OCI-LY1 (cell line): ENCODE measurements around the gene TOP3B.

Experiments used
- H2AFZ ChIP-seq: fragments of 200-600 bp; sonication (generic), shearing (Covaris generic); 2 replicates; pipeline ENCODE4 v1.6.0; 2014; ENCODE audit warnings: antibody characterized with exemption, mild to moderate bottlenecking, low read length
- H3F3A ChIP-seq: fragments of 200-600 bp; sonication (generic), shearing (Covaris generic); 2 replicates; pipeline ENCODE4 v1.6.0; 2014; ENCODE audit warnings: mild to moderate bottlenecking, antibody characterized with exemption, low read length, moderate library complexity; ENCODE audit not compliant: insufficient read depth
- H3K27ac ChIP-seq: fragments of 200-600 bp; sonication (generic); 2 replicates; pipeline ENCODE4 v1.5.1; 2014; ENCODE audit warnings: low read length, mixed run types, mild to moderate bottlenecking, low read depth; ENCODE audit not compliant: poor library complexity, severe bottlenecking
- H3K27me3 ChIP-seq: fragments of 200-600 bp; sonication (generic); 2 replicates; pipeline ENCODE4 v1.6.0; 2014; ENCODE audit warnings: antibody characterized with exemption, mild to moderate bottlenecking, low read length, moderate library complexity; ENCODE audit not compliant: insufficient read depth
- H3K36me3 ChIP-seq: fragments of 200-600 bp; sonication (generic); 2 replicates; pipeline ENCODE4 v1.6.1; 2014; ENCODE audit warnings: mild to moderate bottlenecking, antibody characterized with exemption, low read length, moderate library complexity, mixed read lengths; ENCODE audit not compliant: insufficient read depth
- H3K4me1 ChIP-seq: fragments of 200-600 bp; sonication (generic); 2 replicates; pipeline ENCODE4 v1.5.1; 2014; ENCODE audit warnings: mild to moderate bottlenecking, low read length, moderate library complexity; ENCODE audit not compliant: insufficient read depth, severe bottlenecking
- H3K4me2 ChIP-seq: fragments of 200-600 bp; sonication (generic), shearing (Covaris generic); 2 replicates; pipeline ENCODE4 v1.6.1; 2014; ENCODE audit warnings: low read length
- H3K4me3 ChIP-seq: fragments of 200-600 bp; sonication (generic); 2 replicates; pipeline ENCODE4 v1.5.1; 2014; ENCODE audit warnings: low read length, low read depth, mild to moderate bottlenecking, mixed read lengths; ENCODE audit not compliant: poor library complexity, severe bottlenecking
- H3K79me2 ChIP-seq: fragments of 200-600 bp; shearing (Covaris generic); 2 replicates; pipeline ENCODE4 v1.6.1; 2016; ENCODE audit warnings: mixed run types, low read length, mixed read lengths; ENCODE audit not compliant: insufficient read depth
- H3K9ac ChIP-seq: fragments of 200-600 bp; sonication (generic), shearing (Covaris generic); 2 replicates; pipeline ENCODE4 v1.6.1; 2014; ENCODE audit warnings: mild to moderate bottlenecking, low read length, mixed read lengths
- H3K9me2 ChIP-seq: fragments of 200-600 bp; sonication (generic), shearing (Covaris generic); 2 replicates; pipeline ENCODE4 v1.6.1; 2014; ENCODE audit warnings: low read depth, mild to moderate bottlenecking, low read length, mixed read lengths
- H3K9me3 ChIP-seq: fragments of 200-600 bp; shearing (Covaris generic); 2 replicates; pipeline ENCODE4 v1.6.1; 2014; ENCODE audit warnings: low read length, mixed read lengths
- H4K20me1 ChIP-seq: fragments of 200-600 bp; sonication (generic), shearing (Covaris generic); 2 replicates; pipeline ENCODE4 v1.6.0; 2016; ENCODE audit warnings: mild to moderate bottlenecking, low read length; ENCODE audit not compliant: insufficient read depth
- EZH2 ChIP-seq: fragments of 200-600 bp; sonication (generic), shearing (Covaris generic); IDR thresholded peaks from 2 replicates; pipeline ENCODE4 v1.8.0; 2017; ENCODE audit warnings: borderline replicate concordance, mixed run types, mild to moderate bottlenecking, antibody characterized with exemption, low read length, moderate library complexity, mixed read lengths
- TF ChIP-seq, protein P1 (sequence below): fragments of 200-600 bp; sonication (generic), shearing (Covaris generic); IDR thresholded peaks from 2 replicates; pipeline ENCODE4 v1.5.1; 2017; ENCODE audit warnings: mild to moderate bottlenecking, antibody characterized with exemption, low read length, moderate library complexity, mixed read lengths

TOP3B gene

DNA sequence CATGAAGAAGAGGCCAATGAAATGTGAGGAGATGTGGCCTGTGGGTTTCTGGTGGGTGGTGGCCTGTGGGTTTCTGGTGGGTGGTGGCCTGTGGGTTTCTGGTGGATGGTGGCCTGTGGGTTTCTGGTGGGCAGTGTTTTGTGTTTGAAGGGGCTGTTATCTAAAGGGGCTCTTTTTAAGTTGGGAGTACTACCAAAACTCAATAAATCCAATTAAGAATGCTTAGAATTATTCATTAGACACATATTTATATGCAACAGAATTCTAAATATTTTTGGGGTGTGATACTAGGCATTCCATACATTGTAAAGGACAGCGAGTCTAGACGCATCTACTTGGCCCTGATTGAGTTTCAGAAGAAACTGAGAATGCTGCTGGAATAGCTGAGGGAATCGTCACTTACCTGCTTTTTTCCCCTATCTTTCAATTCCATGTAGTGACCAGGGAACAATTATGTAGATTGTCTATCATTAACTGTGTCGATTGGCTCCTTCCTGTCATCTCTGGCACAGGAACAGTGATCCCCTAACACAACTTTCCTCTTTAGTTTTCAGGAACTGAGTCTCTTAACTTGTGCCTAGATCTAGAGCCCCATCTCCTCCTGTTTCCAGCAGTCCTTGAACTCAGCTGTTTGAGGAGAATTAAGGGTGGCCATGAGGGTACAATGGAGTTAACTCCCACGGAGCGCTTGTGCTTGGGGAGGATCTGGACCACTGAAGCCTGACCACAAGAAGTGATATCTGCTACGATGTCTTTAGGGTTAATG is 37.3 kb upstream of the TOP3B start:
- Histone ChIP-seq H3K79me2 (no peaks in the 10 kb centered on the region), H3K9me2 (no peaks in the 10 kb centered on the region), H3F3A (no peaks in the 10 kb centered on the region), H3K4me1 (peaks cover under 1% of the 10 kb centered on the region), H3K27me3 (no peaks in the 10 kb centered on the region), H3K9ac (no peak overlapping the region), H2AFZ (no peak overlapping the region), H3K36me3 (peaks cover 97% of the 10 kb centered on the region), H3K4me2 (no peak overlapping the region), H4K20me1 (no peaks in the 10 kb centered on the region), H3K27ac (no peak overlapping the region), H3K9me3 (no peaks in the 10 kb centered on the region), H3K4me3 (no peak overlapping the region)
- no peak for TF ChIP-seq EZH2
- TF ChIP-seq, protein P1, sequence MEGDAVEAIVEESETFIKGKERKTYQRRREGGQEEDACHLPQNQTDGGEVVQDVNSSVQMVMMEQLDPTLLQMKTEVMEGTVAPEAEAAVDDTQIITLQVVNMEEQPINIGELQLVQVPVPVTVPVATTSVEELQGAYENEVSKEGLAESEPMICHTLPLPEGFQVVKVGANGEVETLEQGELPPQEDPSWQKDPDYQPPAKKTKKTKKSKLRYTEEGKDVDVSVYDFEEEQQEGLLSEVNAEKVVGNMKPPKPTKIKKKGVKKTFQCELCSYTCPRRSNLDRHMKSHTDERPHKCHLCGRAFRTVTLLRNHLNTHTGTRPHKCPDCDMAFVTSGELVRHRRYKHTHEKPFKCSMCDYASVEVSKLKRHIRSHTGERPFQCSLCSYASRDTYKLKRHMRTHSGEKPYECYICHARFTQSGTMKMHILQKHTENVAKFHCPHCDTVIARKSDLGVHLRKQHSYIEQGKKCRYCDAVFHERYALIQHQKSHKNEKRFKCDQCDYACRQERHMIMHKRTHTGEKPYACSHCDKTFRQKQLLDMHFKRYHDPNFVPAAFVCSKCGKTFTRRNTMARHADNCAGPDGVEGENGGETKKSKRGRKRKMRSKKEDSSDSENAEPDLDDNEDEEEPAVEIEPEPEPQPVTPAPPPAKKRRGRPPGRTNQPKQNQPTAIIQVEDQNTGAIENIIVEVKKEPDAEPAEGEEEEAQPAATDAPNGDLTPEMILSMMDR = no peak

DNA sequence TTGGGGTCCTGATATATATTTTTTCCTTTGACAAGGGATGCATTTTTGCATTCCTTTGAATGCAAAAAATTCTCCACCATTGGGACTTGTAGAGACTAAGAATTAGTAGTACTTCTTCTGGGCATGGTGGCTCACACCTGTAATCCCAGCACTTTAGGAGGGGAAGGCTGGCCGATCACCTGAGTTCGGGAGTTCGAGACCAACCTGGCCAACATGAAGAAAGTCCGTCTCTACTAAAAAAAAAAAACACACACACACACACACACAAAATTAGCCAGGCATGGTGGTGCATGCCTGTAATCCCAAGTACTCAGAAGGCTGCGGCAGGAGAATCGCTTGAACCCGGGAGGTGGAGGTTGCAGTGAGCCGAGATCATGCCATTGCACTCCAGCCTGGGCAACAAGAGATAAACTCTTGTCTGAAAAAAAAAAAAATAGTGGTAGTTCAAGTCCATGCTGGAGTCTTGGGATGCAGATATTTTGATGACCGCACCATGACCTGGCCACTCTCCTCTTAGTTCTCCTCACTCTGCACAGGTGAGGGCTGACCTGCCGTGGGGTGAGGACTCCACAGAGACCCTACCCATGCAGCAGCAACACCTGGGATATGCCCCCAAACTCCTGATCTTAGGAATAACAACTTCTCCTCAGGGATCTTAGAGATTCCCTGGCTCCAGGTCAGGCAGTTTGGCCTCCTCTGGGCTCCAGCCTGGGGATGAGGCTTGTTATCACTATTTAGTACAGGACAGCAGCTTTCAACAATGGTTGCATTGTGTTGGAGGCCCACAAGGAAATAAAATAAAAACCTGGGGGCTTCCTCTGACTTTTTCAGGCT is 36.5 kb upstream of the TOP3B start:
- H3K27me3 ChIP-seq = no peaks in the 10 kb centered on the region
- no peak overlapping the region for H3K9ac ChIP-seq
- no peak overlapping the region for H3K4me2 ChIP-seq
- no peaks in the 10 kb centered on the region for H4K20me1 ChIP-seq
- peaks cover 97% of the 10 kb centered on the region for H3K36me3 ChIP-seq
- H3K9me2 ChIP-seq = no peaks in the 10 kb centered on the region
- no peaks in the 10 kb centered on the region for H3K4me1 ChIP-seq
- H3K27ac ChIP-seq = no peak overlapping the region
- TF ChIP-seq, protein P1 = no peak
- TF ChIP-seq EZH2 = no peak
- no peaks in the 10 kb centered on the region for H3F3A ChIP-seq
- H3K9me3 ChIP-seq = no peaks in the 10 kb centered on the region
- H3K79me2 ChIP-seq = no peaks in the 10 kb centered on the region
- no peak overlapping the region for H2AFZ ChIP-seq
- no peak overlapping the region for H3K4me3 ChIP-seq

DNA sequence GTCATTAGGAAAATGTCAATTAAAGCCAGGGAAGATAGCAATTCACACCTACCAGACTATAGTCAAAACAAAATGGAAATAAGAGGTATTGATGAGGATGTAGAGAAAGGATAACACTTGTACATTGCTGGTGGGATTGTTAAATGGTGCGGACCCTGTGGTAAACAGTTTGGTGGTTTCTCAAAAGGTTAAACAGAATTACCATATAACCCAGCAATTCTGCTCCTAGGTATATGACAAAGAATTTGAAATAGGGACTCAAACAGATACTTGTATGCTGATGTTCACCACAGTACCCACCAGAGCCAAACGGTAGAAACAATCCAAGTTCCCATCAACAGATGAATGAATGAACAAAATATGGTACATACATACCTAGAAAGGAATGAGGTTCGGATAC is 33.0 kb upstream of the TOP3B start:
- no peaks in the 10 kb centered on the region for H3K9me2 ChIP-seq
- H3F3A ChIP-seq = no peaks in the 10 kb centered on the region
- no peaks in the 10 kb centered on the region for H3K9me3 ChIP-seq
- no peaks in the 10 kb centered on the region for H3K4me1 ChIP-seq
- H3K27me3 ChIP-seq = no peaks in the 10 kb centered on the region
- no peak overlapping the region for H2AFZ ChIP-seq
- H3K9ac ChIP-seq = no peak overlapping the region
- H3K36me3 ChIP-seq = peaks cover 85% of the 10 kb centered on the region
- no peak overlapping the region for H3K27ac ChIP-seq
- TF ChIP-seq, protein P1 = no peak
- no peak for TF ChIP-seq EZH2
- H3K79me2 ChIP-seq = no peaks in the 10 kb centered on the region
- H3K4me3 ChIP-seq = no peak overlapping the region
- no peak overlapping the region for H3K4me2 ChIP-seq
- no peaks in the 10 kb centered on the region for H4K20me1 ChIP-seq
